ENCODE data around the gene FOLR1. TPM values are rescaled to one million over a fixed set of nuclear protein-coding genes. Genes with fewer than 3 reads are reported as not detected.
A peak's percentile ranks its signal among the peaks of the same experiment; 100 is the strongest.

The FOLR1 gene
- polyA plus RNA-seq, 1 of the 3 experiments (the other 2 are of a cell fraction) = not detected

- TF ChIP-seq SMC3 (IDR thresholded peaks at IDR 0.05; ENCODE audit: low read depth, low read length) (no peak), USF1 (IDR thresholded peaks at IDR 0.05; ENCODE audit: borderline replicate concordance, low read depth) (no peak), EZH2phosphoT487 (IDR thresholded peaks at IDR 0.05; ENCODE audit: borderline replicate concordance, low read depth) (no peak), TEAD4 (IDR thresholded peaks at IDR 0.05; ENCODE audit: borderline replicate concordance, insufficient read depth) (no peak), TAF1 (IDR thresholded peaks at IDR 0.05; ENCODE audit: borderline replicate concordance, low read depth, low read length) (no peak), RAD21 (IDR thresholded peaks at IDR 0.05; ENCODE audit: low read length) (no peak), GABPA (IDR thresholded peaks at IDR 0.05; ENCODE audit: low read depth) (no peak), IRF3 (IDR thresholded peaks at IDR 0.05; ENCODE audit: low read depth, low read length) (no peak), GATA2 (CRISPR knock-in tag; IDR thresholded peaks at IDR 0.05) (no peak), YY1 (IDR thresholded peaks at IDR 0.05; ENCODE audit: low read depth) (no peak)
- TF ChIP-seq, protein P1, sequence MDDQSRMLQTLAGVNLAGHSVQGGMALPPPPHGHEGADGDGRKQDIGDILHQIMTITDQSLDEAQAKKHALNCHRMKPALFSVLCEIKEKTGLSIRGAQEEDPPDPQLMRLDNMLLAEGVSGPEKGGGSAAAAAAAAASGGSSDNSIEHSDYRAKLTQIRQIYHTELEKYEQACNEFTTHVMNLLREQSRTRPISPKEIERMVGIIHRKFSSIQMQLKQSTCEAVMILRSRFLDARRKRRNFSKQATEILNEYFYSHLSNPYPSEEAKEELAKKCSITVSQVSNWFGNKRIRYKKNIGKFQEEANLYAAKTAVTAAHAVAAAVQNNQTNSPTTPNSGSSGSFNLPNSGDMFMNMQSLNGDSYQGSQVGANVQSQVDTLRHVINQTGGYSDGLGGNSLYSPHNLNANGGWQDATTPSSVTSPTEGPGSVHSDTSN (IDR thresholded peaks at IDR 0.05) = no peak
- TF ChIP-seq, protein P2, sequence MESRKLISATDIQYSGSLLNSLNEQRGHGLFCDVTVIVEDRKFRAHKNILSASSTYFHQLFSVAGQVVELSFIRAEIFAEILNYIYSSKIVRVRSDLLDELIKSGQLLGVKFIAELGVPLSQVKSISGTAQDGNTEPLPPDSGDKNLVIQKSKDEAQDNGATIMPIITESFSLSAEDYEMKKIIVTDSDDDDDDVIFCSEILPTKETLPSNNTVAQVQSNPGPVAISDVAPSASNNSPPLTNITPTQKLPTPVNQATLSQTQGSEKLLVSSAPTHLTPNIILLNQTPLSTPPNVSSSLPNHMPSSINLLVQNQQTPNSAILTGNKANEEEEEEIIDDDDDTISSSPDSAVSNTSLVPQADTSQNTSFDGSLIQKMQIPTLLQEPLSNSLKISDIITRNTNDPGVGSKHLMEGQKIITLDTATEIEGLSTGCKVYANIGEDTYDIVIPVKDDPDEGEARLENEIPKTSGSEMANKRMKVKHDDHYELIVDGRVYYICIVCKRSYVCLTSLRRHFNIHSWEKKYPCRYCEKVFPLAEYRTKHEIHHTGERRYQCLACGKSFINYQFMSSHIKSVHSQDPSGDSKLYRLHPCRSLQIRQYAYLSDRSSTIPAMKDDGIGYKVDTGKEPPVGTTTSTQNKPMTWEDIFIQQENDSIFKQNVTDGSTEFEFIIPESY (IDR thresholded peaks at IDR 0.05; ENCODE audit: borderline replicate concordance, low read depth) = no peak
- Histone ChIP-seq H3K27ac (ENCODE audit: low read depth in 2 of 2, low read length in 1 of 2) (0 out of 4 replicates have a peak overlapping the region, but pooled peaks of 1 of the 2 experiments have one; percentile 43), H3K36me3 (replicated peaks in 1 of 2; ENCODE audit: control insufficient read depth in 1 of 2, insufficient read depth in 2 of 2, low read length in 1 of 2) (peaks cover 48 to 54% of the 10 kb centered on the region in 2 experiments), H3K9me3 (no peaks in the 10 kb centered on the region), H3K79me2 (ENCODE audit: insufficient read depth) (peaks cover 60% of the 10 kb centered on the region), H3K9ac (no peak overlapping the region), H3F3A (replicated peaks; ENCODE audit: insufficient read depth) (peaks cover 3% of the 10 kb centered on the region), H2AFZ (ENCODE audit: low read depth) (no peak overlapping the region), H3K4me1 (ENCODE audit: control insufficient read depth in 1 of 2, insufficient read depth in 2 of 2, low read depth in 1 of 2, low read length in 1 of 2) (peaks cover 5 to 34% of the 10 kb centered on the region in 2 experiments; a peak in 3 of 4 replicates), H4K20me1 (ENCODE audit: insufficient read depth) (peaks cover 49% of the 10 kb centered on the region), H3K27me3 (ENCODE audit: insufficient read depth) (no peaks in the 10 kb centered on the region), H3K4me2 (peak overlapping the region; percentile 100; the same call in 1 of the 2 replicates), H3K4me3 (ENCODE audit: low read depth in 2 of 2, low read length in 1 of 2) (no peak overlapping the region; a peak in 1 of 4 replicates), H3K9me2 (no peaks in the 10 kb centered on the region)
- WGBS (ENCODE audit: low lambda C conversion rate) = 91% methylated on average over 4 of the region's 5 CpGs
- no peak for DNase-seq
- ChIA-PET POLR2A (interaction anchor here (2.2 to 8.7 kb wide), 2 partner anchors 10 to 204 kb away, joined by 6 to 131 read pairs; no protein-coding TSS in a partner anchor), CTCF (interaction anchor here (0.7 to 9.1 kb wide), 7 partner anchors 10 to 207 kb away, joined by 3 to 73 read pairs (median 5); partner anchors contain the start of gene CLPB)
Measured at GRCh38 chr11:72226701-72227100, 34.8 kb downstream of the FOLR1 start.
